Liver (tissue), 1 donor: ENCODE data around the gene BTNL9.

Experiments
- REST ChIP-seq: IDR thresholded peaks from 2 replicates; pipeline ENCODE4 v1.6.1; 2016; ENCODE audit warnings: antibody characterized with exemption, mild to moderate bottlenecking
- YY1 ChIP-seq: IDR thresholded peaks from 2 replicates; pipeline ENCODE4 v1.6.1; 2016; ENCODE audit warnings: antibody characterized with exemption, mild to moderate bottlenecking

- TF ChIP-seq YY1, result no peak
- no peak for TF ChIP-seq REST
These were observed 8.3 kb upstream of the BTNL9 start for GRCh38 chr5:181031716-181032115.
